HL-60/S4 (cell line): ENCODE results near the gene FERMT2.
"Not testable (repeated sequence)": the region's sequence is repeated elsewhere in the genome, so short reads cannot be mapped to it uniquely, and the experiment has no call there.

ENCODE experiments used
- in situ Hi-C: fragments of 300-500 bp; cut with MboI; formaldehyde crosslinking; loops from 2 replicates; pipeline ENCODE4 v1.14.3; 2022; ENCODE audit warnings: low sequenced_read_pairs

Gene FERMT2

GRCh38 chr14:52868911-52869618 lies 81.8 kb downstream of the FERMT2 start:
- in situ Hi-C loops = no loop called here

- in situ Hi-C loops = not testable (repeated sequence)
Observed at GRCh38 chr14:52864893-52865292, 86.0 kb downstream of the FERMT2 start.

GRCh38 chr14:52863334-52863700 lies 87.5 kb downstream of the FERMT2 start:
- in situ Hi-C loops = no loop called here

GRCh38 chr14:52862632-52863333 lies 88.1 kb downstream of the FERMT2 start:
- in situ Hi-C loops = no loop called here

- in situ Hi-C loops = no loop called here
Observed at GRCh38 chr14:52861403-52861802, 89.4 kb downstream of the FERMT2 start.

GRCh38 chr14:52860910-52861309 lies 89.9 kb downstream of the FERMT2 start:
- in situ Hi-C loops = no loop called here

GRCh38 chr14:52860209-52860608 lies 90.6 kb downstream of the FERMT2 start:
- in situ Hi-C loops = no loop called here

- in situ Hi-C loops = no loop called here
Observed at GRCh38 chr14:52856139-52856538, 94.7 kb downstream of the FERMT2 start.

GRCh38 chr14:52853522-52853854 lies 97.4 kb downstream of the FERMT2 start:
- in situ Hi-C loops = no loop called here

- in situ Hi-C loops = no loop called here
Observed at GRCh38 chr14:52852810-52853521, 97.9 kb downstream of the FERMT2 start.

- in situ Hi-C loops = no loop called here
Observed at GRCh38 chr14:52850451-52850909, 100.4 kb downstream of the FERMT2 start.

- in situ Hi-C loops = no loop called here
Observed at GRCh38 chr14:52848626-52849025, 102.2 kb downstream of the FERMT2 start.

GRCh38 chr14:52846591-52846990 lies 104.3 kb downstream of the FERMT2 start:
- in situ Hi-C loops = no loop called here

- in situ Hi-C loops = no loop called here
Observed at GRCh38 chr14:52845081-52845480, 105.8 kb downstream of the FERMT2 start.

GRCh38 chr14:52844262-52845060 lies 106.4 kb downstream of the FERMT2 start:
- in situ Hi-C loops = no loop called here

GRCh38 chr14:52840877-52841276 lies 110.0 kb downstream of the FERMT2 start:
- in situ Hi-C loops = no loop called here

- in situ Hi-C loops = no loop called here
Observed at GRCh38 chr14:52837451-52837850, 113.4 kb downstream of the FERMT2 start.

GRCh38 chr14:52836063-52836462 lies 114.8 kb downstream of the FERMT2 start:
- in situ Hi-C loops = no loop called here

GRCh38 chr14:52835122-52835903 lies 115.5 kb downstream of the FERMT2 start:
- in situ Hi-C loops = no loop called here

- in situ Hi-C loops = no loop called here
Observed at GRCh38 chr14:52834440-52834842, 116.4 kb downstream of the FERMT2 start.
